ENCODE data around the gene ANKRD9. TPM values are rescaled to one million over a fixed set of nuclear protein-coding genes. Genes with fewer than 3 reads are reported as not detected.

Gene ANKRD9
- total and polyA plus RNA-seq, 2 of the 13 experiments (the other 11 are each of a cell fraction or from before 2014, with no cell fraction given): 10.0 to 15.0 TPM

DNA sequence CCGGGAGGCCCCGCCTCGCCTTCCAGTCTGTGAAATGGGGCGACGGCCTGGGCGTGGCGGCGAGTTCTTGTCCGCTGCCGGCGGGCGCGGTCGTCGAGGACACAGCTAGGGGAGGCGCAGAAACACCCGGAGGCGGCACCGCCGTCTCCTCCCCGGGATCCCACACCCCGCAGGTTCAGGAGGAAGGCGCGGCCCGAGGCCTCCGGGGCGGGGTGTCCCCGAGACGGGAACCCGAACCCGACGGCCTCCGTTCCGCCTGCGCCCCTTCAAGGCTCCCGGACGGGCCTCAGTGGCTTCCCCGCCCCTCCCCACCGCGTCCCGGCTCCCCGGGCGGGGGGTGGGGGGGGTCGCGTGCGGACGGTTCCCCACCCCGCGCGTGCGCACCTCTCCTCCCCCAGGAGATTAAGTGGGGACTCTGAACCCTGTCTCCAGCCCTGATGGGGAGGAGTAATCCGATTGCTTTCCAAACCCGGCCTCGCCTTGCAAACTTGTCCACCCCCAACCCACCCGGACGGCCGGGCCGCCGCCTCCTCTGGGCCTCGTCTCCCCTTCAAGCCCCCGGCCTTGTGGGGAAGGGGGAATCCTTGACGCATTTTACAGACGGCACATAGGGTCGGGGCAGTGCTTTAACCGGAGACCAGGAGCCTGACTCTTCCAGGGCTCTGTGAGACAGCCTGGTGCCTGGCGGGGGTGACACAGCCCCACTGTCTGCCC lies 35.3 kb upstream of the ANKRD9 start (continued):
- TF ChIP-seq KAT7 (CRISPR knock-in tag; IDR thresholded peaks at IDR 0.05; ENCODE audit: borderline replicate concordance) (no peak), ZNF282 (IDR thresholded peaks at IDR 0.05; ENCODE audit: partially characterized antibody) (no peak), SIN3A (IDR thresholded peaks at IDR 0.05; ENCODE audit: borderline replicate concordance, low read depth, low read length) (no peak), TEAD2 (CRISPR knock-in tag; IDR thresholded peaks at IDR 0.05) (no peak), ZFYVE20 (CRISPR knock-in tag; IDR thresholded peaks at IDR 0.05; ENCODE audit: borderline replicate concordance, low read depth) (no peak), PITX1 (CRISPR knock-in tag; IDR thresholded peaks at IDR 0.05) (peak; percentile 96), CENPT (CRISPR knock-in tag; IDR thresholded peaks at IDR 0.05; ENCODE audit: low read depth) (0 out of 2 replicates have a peak, but pooled peaks have one; percentile 57), HMGA1 (CRISPR knock-in tag; conservative IDR thresholded peaks at IDR 0.05) (no peak), KLF11 (CRISPR knock-in tag; IDR thresholded peaks at IDR 0.05) (no peak), PCBP2 (optimal IDR thresholded peaks at IDR 0.05; ENCODE audit: low read depth, low read length, poor library complexity, severe bottlenecking) (no peak), KDM2A (CRISPR knock-in tag; IDR thresholded peaks at IDR 0.05; ENCODE audit: borderline replicate concordance, low read depth) (no peak; the same call in 1 of the 2 replicates), HES4 (CRISPR knock-in tag; IDR thresholded peaks at IDR 0.05; ENCODE audit: borderline replicate concordance) (no peak), ZNF235 (CRISPR knock-in tag; IDR thresholded peaks at IDR 0.05; ENCODE audit: borderline replicate concordance) (0 out of 2 replicates have a peak, but pooled peaks have one; percentile 67)
- TF ChIP-seq, protein P1, sequence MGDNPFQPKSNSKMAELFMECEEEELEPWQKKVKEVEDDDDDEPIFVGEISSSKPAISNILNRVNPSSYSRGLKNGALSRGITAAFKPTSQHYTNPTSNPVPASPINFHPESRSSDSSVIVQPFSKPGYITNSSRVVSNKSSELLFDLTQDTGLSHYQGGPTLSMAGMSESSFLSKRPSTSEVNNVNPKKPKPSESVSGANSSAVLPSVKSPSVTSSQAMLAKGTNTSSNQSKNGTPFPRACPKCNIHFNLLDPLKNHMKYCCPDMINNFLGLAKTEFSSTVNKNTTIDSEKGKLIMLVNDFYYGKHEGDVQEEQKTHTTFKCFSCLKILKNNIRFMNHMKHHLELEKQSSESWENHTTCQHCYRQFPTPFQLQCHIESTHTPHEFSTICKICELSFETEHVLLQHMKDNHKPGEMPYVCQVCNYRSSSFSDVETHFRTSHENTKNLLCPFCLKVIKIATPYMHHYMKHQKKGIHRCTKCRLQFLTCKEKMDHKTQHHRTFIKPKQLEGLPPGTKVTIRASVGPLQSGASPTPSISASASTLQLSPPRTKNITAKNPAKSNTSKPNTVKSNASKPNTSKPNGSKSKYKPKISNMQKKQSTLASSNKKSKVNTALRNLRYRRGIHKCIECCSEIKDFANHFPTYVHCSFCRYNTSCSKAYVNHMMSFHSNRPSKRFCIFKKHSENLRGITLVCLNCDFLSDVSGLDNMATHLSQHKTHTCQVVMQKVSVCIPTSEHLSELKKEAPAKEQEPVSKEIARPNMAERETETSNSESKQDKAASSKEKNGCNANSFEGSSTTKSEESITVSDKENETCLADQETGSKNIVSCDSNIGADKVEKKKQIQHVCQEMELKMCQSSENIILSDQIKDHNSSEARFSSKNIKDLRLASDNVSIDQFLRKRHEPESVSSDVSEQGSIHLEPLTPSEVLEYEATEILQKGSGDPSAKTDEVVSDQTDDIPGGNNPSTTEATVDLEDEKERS (CRISPR knock-in tag; IDR thresholded peaks at IDR 0.05): peak; percentile 67; the same call in 1 of the 2 replicates
- TF ChIP-seq, protein P2, sequence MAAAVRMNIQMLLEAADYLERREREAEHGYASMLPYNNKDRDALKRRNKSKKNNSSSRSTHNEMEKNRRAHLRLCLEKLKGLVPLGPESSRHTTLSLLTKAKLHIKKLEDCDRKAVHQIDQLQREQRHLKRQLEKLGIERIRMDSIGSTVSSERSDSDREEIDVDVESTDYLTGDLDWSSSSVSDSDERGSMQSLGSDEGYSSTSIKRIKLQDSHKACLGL (CRISPR knock-in tag; IDR thresholded peaks at IDR 0.05): peak; percentile 65; the same call in 1 of the 2 replicates
- TF ChIP-seq, protein P3, sequence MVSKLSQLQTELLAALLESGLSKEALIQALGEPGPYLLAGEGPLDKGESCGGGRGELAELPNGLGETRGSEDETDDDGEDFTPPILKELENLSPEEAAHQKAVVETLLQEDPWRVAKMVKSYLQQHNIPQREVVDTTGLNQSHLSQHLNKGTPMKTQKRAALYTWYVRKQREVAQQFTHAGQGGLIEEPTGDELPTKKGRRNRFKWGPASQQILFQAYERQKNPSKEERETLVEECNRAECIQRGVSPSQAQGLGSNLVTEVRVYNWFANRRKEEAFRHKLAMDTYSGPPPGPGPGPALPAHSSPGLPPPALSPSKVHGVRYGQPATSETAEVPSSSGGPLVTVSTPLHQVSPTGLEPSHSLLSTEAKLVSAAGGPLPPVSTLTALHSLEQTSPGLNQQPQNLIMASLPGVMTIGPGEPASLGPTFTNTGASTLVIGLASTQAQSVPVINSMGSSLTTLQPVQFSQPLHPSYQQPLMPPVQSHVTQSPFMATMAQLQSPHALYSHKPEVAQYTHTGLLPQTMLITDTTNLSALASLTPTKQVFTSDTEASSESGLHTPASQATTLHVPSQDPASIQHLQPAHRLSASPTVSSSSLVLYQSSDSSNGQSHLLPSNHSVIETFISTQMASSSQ (IDR thresholded peaks at IDR 0.05; ENCODE audit: low read depth): no peak
- TF ChIP-seq, protein P3 (CRISPR knock-in tag; IDR thresholded peaks at IDR 0.05; ENCODE audit: borderline replicate concordance): peak; percentile 41; the same call in 1 of the 2 replicates
- TF ChIP-seq, protein P4, sequence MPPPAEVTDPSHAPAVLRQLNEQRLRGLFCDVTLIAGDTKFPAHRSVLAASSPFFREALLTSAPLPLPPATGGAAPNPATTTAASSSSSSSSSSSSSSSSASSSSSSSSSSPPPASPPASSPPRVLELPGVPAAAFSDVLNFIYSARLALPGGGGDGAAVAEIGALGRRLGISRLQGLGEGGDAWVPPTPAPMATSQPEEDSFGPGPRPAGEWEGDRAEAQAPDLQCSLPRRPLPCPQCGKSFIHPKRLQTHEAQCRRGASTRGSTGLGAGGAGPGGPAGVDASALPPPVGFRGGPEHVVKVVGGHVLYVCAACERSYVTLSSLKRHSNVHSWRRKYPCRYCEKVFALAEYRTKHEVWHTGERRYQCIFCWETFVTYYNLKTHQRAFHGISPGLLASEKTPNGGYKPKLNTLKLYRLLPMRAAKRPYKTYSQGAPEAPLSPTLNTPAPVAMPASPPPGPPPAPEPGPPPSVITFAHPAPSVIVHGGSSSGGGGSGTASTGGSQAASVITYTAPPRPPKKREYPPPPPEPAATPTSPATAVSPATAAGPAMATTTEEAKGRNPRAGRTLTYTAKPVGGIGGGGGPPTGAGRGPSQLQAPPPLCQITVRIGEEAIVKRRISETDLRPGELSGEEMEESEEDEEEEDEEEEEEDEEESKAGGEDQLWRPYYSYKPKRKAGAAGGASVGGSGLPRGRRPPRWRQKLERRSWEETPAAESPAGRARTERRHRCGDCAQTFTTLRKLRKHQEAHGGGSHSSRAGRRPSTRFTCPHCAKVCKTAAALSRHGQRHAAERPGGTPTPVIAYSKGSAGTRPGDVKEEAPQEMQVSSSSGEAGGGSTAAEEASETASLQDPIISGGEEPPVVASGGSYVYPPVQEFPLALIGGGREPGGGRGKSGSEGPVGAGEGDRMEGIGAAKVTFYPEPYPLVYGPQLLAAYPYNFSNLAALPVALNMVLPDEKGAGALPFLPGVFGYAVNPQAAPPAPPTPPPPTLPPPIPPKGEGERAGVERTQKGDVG (CRISPR knock-in tag; IDR thresholded peaks at IDR 0.05; ENCODE audit: borderline replicate concordance): peak; percentile 28; the same call in 1 of the 2 replicates
